ENCODE data around the gene EFCAB11. TPM values are rescaled to one million over a fixed set of nuclear protein-coding genes. Genes with fewer than 3 reads are reported as not detected.

EFCAB11 gene
- total RNA-seq, 4 donors from 2014 or later, result 0.93 to 9.6 (median 3.1) TPM

GRCh38 chr14:89748004-89748403 lies 206.5 kb downstream of the EFCAB11 start:
- Histone ChIP-seq H3K4me1 (peaks cover 0 to 15% (median 0%) of the 10 kb centered on the region in 3 donors), H3K27ac (no peak overlapping the region)
- ATAC-seq, result no peak

GRCh38 chr14:89747126-89747525 lies 207.4 kb downstream of the EFCAB11 start:
- no peaks in the 10 kb centered on the region for H3K27me3 ChIP-seq
- WGBS, 2 donors (ENCODE audit: low coverage in 1 of 2), result 70 to 93% methylated on average over 1 to 4 of the region's 4 CpGs
- H3K4me1 ChIP-seq, result peaks cover 0 to 15% (median 0%) of the 10 kb centered on the region in 3 donors
- no peak for ATAC-seq
- H3K4me3 ChIP-seq, result no peak overlapping the region
- H3K9me3 ChIP-seq, result no peaks in the 10 kb centered on the region
- TF ChIP-seq CTCF (IDR thresholded peaks at IDR 0.05) (no peak), POLR2AphosphoS5 (IDR thresholded peaks at IDR 0.05) (no peak), POLR2A (IDR thresholded peaks at IDR 0.05) (no peak), EP300 (IDR thresholded peaks at IDR 0.05) (no peak)
- no peaks in the 10 kb centered on the region for H3K36me3 ChIP-seq
- no peak overlapping the region for H3K27ac ChIP-seq

More at GRCh38 chr14:89748004-89748403, 206.5 kb downstream of the EFCAB11 start:
- H3K4me3 ChIP-seq, result no peak overlapping the region
- no peak for TF ChIP-seq CTCF (IDR thresholded peaks at IDR 0.05)
- no peak for TF ChIP-seq EP300 (IDR thresholded peaks at IDR 0.05)
- TF ChIP-seq POLR2AphosphoS5 (IDR thresholded peaks at IDR 0.05), result no peak
- TF ChIP-seq POLR2A (IDR thresholded peaks at IDR 0.05), result no peak
- no peaks in the 10 kb centered on the region for H3K27me3 ChIP-seq
- H3K9me3 ChIP-seq, result no peaks in the 10 kb centered on the region
- WGBS, 2 donors (ENCODE audit: low coverage in 1 of 2), result 53 to 71% methylated on average over 5 of the region's 5 CpGs
- no peaks in the 10 kb centered on the region for H3K36me3 ChIP-seq

- H3K27ac ChIP-seq, result no peak overlapping the region
- H3K4me1 ChIP-seq, result peaks cover 0 to 13% (median 0%) of the 10 kb centered on the region in 3 donors
- WGBS, 2 donors (ENCODE audit: low coverage in 1 of 2), result 79 to 100% methylated on average over 2 of the region's 2 CpGs
- TF ChIP-seq EP300 (IDR thresholded peaks at IDR 0.05) (no peak), POLR2AphosphoS5 (IDR thresholded peaks at IDR 0.05) (no peak), CTCF (IDR thresholded peaks at IDR 0.05) (no peak), POLR2A (IDR thresholded peaks at IDR 0.05) (no peak)
- no peak overlapping the region for H3K4me3 ChIP-seq
- no peaks in the 10 kb centered on the region for H3K9me3 ChIP-seq
- ATAC-seq, result no peak
- no peaks in the 10 kb centered on the region for H3K36me3 ChIP-seq
- no peaks in the 10 kb centered on the region for H3K27me3 ChIP-seq
These were observed 207.9 kb downstream of the EFCAB11 start for GRCh38 chr14:89746654-89747053.

GRCh38 chr14:89746135-89746534 lies 208.4 kb downstream of the EFCAB11 start:
- no peaks in the 10 kb centered on the region for H3K27me3 ChIP-seq
- 87 to 96% methylated on average over 5 to 7 of the region's 7 CpGs for WGBS, 2 donors (ENCODE audit: low coverage in 1 of 2)
- TF ChIP-seq EP300 (IDR thresholded peaks at IDR 0.05) (no peak), CTCF (IDR thresholded peaks at IDR 0.05) (no peak), POLR2AphosphoS5 (IDR thresholded peaks at IDR 0.05) (no peak), POLR2A (IDR thresholded peaks at IDR 0.05) (no peak)
- no peak for ATAC-seq
- H3K4me1 ChIP-seq, result peaks cover 0 to 8% (median 0%) of the 10 kb centered on the region in 3 donors
- H3K4me3 ChIP-seq, result no peak overlapping the region
- H3K27ac ChIP-seq, result no peak overlapping the region
- H3K9me3 ChIP-seq, result no peaks in the 10 kb centered on the region
- H3K36me3 ChIP-seq, result no peaks in the 10 kb centered on the region

Other genes with a start within 250 kb of the EFCAB11 start
- 10 to 100 TPM in 2 of 4 donors, 1 to 10 TPM in 2; 5.4 to 12.1 (median 10.3) TPM for gene TDP1, start 1.2 kb upstream of the EFCAB11 start, total RNA-seq
- under 1 TPM in 3 of 4 donors, not detected in 1; 0.10 to 0.81 (median 0.19) TPM for gene KCNK13, start 107.3 kb upstream of the EFCAB11 start, total RNA-seq

Measured in gastroesophageal sphincter (tissue), 4 donors.